B cell (primary cell): ENCODE measurements around the gene EML1. TPM values are rescaled to one million over a fixed set of nuclear protein-coding genes. Genes with fewer than 3 reads are reported as not detected.

Experiments
- ATAC-seq: fragments of 200-7000 bp; cut with Tn5 transposase; one replicate; pipeline ENCODE4 v1.10.0; 2021; ENCODE audit warnings: low read depth, mild to moderate bottlenecking, moderate number of reproducible peaks, moderate library complexity
- CTCF ChIA-PET: fragments of 350-600 bp; sonication (Branson Sonifier 250); formaldehyde crosslinking; loops from one replicate; lab custom pipeline; 2021; ENCODE audit warnings: antibody characterized with exemption, inconsistent platforms; lab: Charles Lee
- POLR2A ChIA-PET: fragments of 350-600 bp; sonication (Branson Sonifier 250); formaldehyde crosslinking; loops from one replicate; lab custom pipeline; 2021; ENCODE audit warnings: antibody characterized with exemption; lab: Charles Lee
- DNase-seq: peaks from one replicate; pipeline ENCODE4 v3.0.0; 2013
- H2AFZ ChIP-seq: 2 replicates; pipeline ENCODE4 v1.6.1; 2012; ENCODE audit warnings: mild to moderate bottlenecking, low read depth, low read length; ENCODE audit not compliant: insufficient read depth, poor library complexity, severe bottlenecking
- H3K27ac ChIP-seq, 2 donors: 1 replicate in 1 of 2; 2 replicates in 1 of 2; pipeline ENCODE4 v1.5.1; 2012 to 2013; ENCODE audit warnings: low read length in 2 of 2, mild to moderate bottlenecking in 2 of 2, moderate library complexity in 1 of 2
- H3K27me3 ChIP-seq, 4 experiments: fragments of 200-600 bp in 1 of 4; sonication (generic) in 1 of 4; replicated peaks in 1 of 4; 1 replicate in 2 of 4; 2 replicates in 2 of 4; pipeline versions ENCODE4 v1.6.1 to v1.7.0; 2013 to 2016; ENCODE audit warnings: low read length in 3 of 4, mild to moderate bottlenecking in 2 of 4, mixed read lengths in 1 of 4, moderate library complexity in 1 of 4; ENCODE audit not compliant: insufficient read depth in 4 of 4, control insufficient read depth in 3 of 4; ENCODE audit errors: control extremely low read depth in 1 of 4
- H3K36me3 ChIP-seq, 2 experiments: replicated peaks in 1 of 2; 1 replicate in 1 of 2; 2 replicates in 1 of 2; pipeline versions ENCODE4 v1.6.1 to v1.7.1; 2013; ENCODE audit warnings: low read length in 1 of 2; ENCODE audit not compliant: insufficient read depth in 2 of 2, control insufficient read depth in 1 of 2; ENCODE audit errors: control extremely low read depth in 1 of 2, extremely low read depth in 1 of 2
- H3K4me1 ChIP-seq, 2 donors: fragments of 200-600 bp in 1 of 2; sonication (generic) in 1 of 2; 1 replicate in 1 of 2; 2 replicates in 1 of 2; pipeline versions ENCODE4 v1.5.1 to v1.6.1; 2013 to 2017; ENCODE audit warnings: low read length in 2 of 2; ENCODE audit not compliant: control insufficient read depth in 2 of 2, insufficient read depth in 2 of 2
- H3K4me2 ChIP-seq: replicated peaks from 2 replicates; pipeline ENCODE3; 2012; ENCODE audit warnings: mild to moderate bottlenecking, low read depth, low read length; ENCODE audit not compliant: poor library complexity, severe bottlenecking
- H3K4me3 ChIP-seq, 5 experiments: fragments of 200-600 bp in 1 of 5; sonication (generic) in 1 of 5; 1 replicate in 3 of 5; 2 replicates in 2 of 5; pipeline versions ENCODE4 v1.5.1 to v1.7.0; 2011 to 2016; ENCODE audit warnings: low read length in 4 of 5, mild to moderate bottlenecking in 4 of 5, low read depth in 2 of 5, control low read depth in 1 of 5, moderate library complexity in 1 of 5; ENCODE audit not compliant: insufficient read depth in 1 of 5; ENCODE audit errors: control extremely low read depth in 1 of 5, extremely low read depth in 1 of 5
- H3K79me2 ChIP-seq: fragments of 200-600 bp; sonication (generic); one replicate; pipeline ENCODE4 v1.6.0; 2016; ENCODE audit warnings: low read length; ENCODE audit not compliant: control insufficient read depth, insufficient read depth
- H3K9ac ChIP-seq: fragments of 200-600 bp; sonication (generic); 2 replicates; pipeline ENCODE4 v1.6.1; 2017; ENCODE audit warnings: mild to moderate bottlenecking, low read length, moderate library complexity
- H3K9me3 ChIP-seq, 3 donors: one replicate each; pipeline versions ENCODE4 v1.6.1 to v1.7.1; 2013; ENCODE audit warnings: low read length in 2 of 3; ENCODE audit not compliant: control insufficient read depth in 2 of 3, insufficient read depth in 1 of 3; ENCODE audit errors: control extremely low read depth in 1 of 3
- H4K20me1 ChIP-seq: 2 replicates; pipeline ENCODE4 v1.6.0; 2012; ENCODE audit warnings: mild to moderate bottlenecking, low read length; ENCODE audit not compliant: insufficient read depth, control insufficient read depth, poor library complexity, severe bottlenecking
- H3K27ac Mint-ChIP-seq: one replicate; pipeline ENCODE4 v1.8.0; 2021; ENCODE audit warnings: mixed read lengths
- H3K27me3 Mint-ChIP-seq: one replicate; pipeline ENCODE4 v1.8.0; 2021; ENCODE audit warnings: mixed read lengths
- H3K4me1 Mint-ChIP-seq: one replicate; pipeline ENCODE4 v1.8.0; 2021; ENCODE audit warnings: mixed read lengths
- H3K4me3 Mint-ChIP-seq: one replicate; pipeline ENCODE4 v1.8.0; 2021; ENCODE audit warnings: mixed read lengths
- H3K9me3 Mint-ChIP-seq: one replicate; pipeline ENCODE4 v1.8.0; 2022; ENCODE audit warnings: mixed read lengths; ENCODE audit not compliant: insufficient read depth
- EZH2 ChIP-seq: IDR thresholded peaks from 2 replicates; pipeline ENCODE4 v1.6.1; 2012; ENCODE audit warnings: borderline replicate concordance, low read depth, mild to moderate bottlenecking, moderate library complexity, low read length; ENCODE audit not compliant: insufficient read depth, poor library complexity, severe bottlenecking
- WGBS: methylation state at CpG from one replicate; pipeline ENCODE4 v1.1.5; 2013; ENCODE audit warnings: missing lambda C conversion rate; ENCODE audit not compliant: insufficient coverage; 5-methylcytosine and 5-hydroxymethylcytosine counted together
- intact Hi-C: fragments of 100-400 bp; cut with micrococcal nuclease; formaldehyde crosslinking; loops from one replicate; pipeline ENCODE4 v1.10.0; 2022
- polyA plus RNA-seq: library from polyadenylated mRNA; depleted of rRNA; stranded (reverse); fragments of >200 nt; gene quantifications from 2 replicates; pipeline ENCODE4 v1.2.3, GENCODE V29; 2012
- total RNA-seq, 2 donors: library from RNA; stranded (reverse); fragments of 120-200 nt in 1 of 2; gene quantifications; 1 replicate in 1 of 2; 2 replicates in 1 of 2; pipeline versions ENCODE4 v1.2.3 to v1.2.4, GENCODE V29; 2013 to 2022
- TF ChIP-seq, protein P1 (sequence below): fragments of 200-600 bp; IDR thresholded peaks from one replicate; pipeline ENCODE4 v1.8.0; 2022; ENCODE audit warnings: antibody characterized with exemption, mild to moderate bottlenecking

The EML1 gene
- total and polyA plus RNA-seq, 2 donors (not counting 1 experiment from before 2014, with no cell fraction given): not detected

DNA sequence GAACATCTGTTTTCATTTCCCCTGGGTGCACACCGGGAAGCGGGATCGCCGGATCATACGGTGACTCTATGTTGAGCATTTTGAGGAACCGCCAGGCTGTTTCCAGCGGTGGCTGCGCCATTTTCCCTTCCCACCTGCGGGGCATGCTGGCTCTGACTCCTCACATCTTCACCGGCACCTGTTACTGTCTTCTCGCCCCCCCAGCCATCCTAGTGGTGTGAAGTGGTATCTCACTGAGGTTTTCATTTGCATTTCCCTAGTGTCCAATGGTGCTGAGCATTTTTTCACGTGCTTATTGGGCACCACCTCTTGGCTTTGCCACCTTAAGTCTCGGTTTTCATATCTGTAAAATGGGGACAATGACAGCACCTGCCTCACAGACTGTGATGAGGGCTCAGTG lies 44.1 kb upstream of the EML1 start:
- Histone ChIP-seq H3K79me2 (no peaks in the 10 kb centered on the region), H4K20me1 (no peaks in the 10 kb centered on the region), H2AFZ (no peak overlapping the region), H3K9ac (no peak overlapping the region), H3K4me3 (no peak overlapping the region), H3K4me2 (no peak overlapping the region), H3K27me3 (peaks cover 0 to 24% (median 4%) of the 10 kb centered on the region in 4 experiments), H3K36me3 (no peaks in the 10 kb centered on the region), H3K9me3 (no peaks in the 10 kb centered on the region), H3K4me1 (peaks cover 0 to 6% of the 10 kb centered on the region in 2 donors), H3K27ac (no peak overlapping the region)
- TF ChIP-seq EZH2: no peak
- TF ChIP-seq, protein P1, sequence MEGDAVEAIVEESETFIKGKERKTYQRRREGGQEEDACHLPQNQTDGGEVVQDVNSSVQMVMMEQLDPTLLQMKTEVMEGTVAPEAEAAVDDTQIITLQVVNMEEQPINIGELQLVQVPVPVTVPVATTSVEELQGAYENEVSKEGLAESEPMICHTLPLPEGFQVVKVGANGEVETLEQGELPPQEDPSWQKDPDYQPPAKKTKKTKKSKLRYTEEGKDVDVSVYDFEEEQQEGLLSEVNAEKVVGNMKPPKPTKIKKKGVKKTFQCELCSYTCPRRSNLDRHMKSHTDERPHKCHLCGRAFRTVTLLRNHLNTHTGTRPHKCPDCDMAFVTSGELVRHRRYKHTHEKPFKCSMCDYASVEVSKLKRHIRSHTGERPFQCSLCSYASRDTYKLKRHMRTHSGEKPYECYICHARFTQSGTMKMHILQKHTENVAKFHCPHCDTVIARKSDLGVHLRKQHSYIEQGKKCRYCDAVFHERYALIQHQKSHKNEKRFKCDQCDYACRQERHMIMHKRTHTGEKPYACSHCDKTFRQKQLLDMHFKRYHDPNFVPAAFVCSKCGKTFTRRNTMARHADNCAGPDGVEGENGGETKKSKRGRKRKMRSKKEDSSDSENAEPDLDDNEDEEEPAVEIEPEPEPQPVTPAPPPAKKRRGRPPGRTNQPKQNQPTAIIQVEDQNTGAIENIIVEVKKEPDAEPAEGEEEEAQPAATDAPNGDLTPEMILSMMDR: no peak
- Mint-ChIP-seq H3K4me3 (no peak overlapping the region), H3K4me1 (peaks cover 10% of the 10 kb centered on the region), H3K27me3 (peaks cover 48% of the 10 kb centered on the region), H3K9me3 (no peaks in the 10 kb centered on the region), H3K27ac (no peak overlapping the region)
- DNase-seq: no peak
- 88% methylated on average over 12 of the region's 13 CpGs for WGBS
- intact Hi-C loops: no loop called here
- no peak for ATAC-seq
- CTCF ChIA-PET: no interaction called here
- POLR2A ChIA-PET: no interaction called here

DNA sequence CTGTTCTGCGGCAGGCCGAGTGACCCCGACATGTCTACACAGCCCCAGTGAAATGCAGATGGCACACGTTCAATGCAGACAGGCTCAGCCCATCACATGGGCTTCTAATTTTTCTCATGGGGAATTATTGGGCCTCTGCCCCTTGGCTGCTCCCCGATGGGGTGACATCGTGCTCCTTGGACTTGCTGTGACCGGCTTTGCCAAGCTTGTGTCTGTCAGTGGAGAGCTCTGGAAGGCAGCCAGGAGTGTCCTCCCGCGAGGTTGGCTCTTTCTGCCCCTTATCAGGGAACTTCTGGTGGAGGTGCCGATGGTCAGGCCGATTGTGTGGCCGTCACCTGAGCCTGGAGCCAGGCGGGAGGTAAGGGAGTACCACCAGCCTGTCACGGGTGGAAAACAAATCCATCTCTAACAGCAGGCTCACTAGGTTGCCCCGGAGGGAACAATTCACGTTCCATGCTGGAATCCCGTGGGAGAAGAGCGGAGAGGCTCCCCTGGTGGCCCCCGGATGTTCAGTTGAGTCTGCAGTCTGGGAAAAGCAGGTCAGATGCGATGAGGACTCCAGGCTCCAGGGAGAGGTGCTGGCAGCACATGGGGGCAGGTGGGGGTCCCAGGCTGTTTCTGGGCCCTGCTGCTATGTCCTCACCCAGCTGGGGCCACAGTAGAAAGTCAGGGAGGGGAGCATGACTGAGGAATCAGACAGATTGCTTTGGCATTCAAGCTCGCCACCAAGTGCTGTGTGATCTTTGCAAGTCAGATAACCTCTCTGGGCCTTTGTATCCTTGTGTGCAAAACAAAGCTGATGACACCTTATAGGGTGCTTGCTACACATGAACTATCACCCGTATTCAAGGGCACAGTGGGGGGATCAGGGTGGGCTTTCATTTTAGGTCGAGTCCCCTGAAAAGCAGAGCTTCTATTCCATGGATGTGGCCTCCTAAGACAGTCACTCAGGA lies 43.2 kb upstream of the EML1 start:
- Mint-ChIP-seq H3K4me3 (no peak overlapping the region), H3K9me3 (no peaks in the 10 kb centered on the region), H3K27ac (no peak overlapping the region), H3K27me3 (peaks cover 47% of the 10 kb centered on the region), H3K4me1 (peaks cover 10% of the 10 kb centered on the region)
- Histone ChIP-seq H3K4me1 (peaks cover 0 to 6% of the 10 kb centered on the region in 2 donors), H3K9ac (no peak overlapping the region), H3K27ac (no peak overlapping the region), H4K20me1 (no peaks in the 10 kb centered on the region), H3K79me2 (no peaks in the 10 kb centered on the region), H3K4me3 (no peak overlapping the region), H2AFZ (no peak overlapping the region), H3K27me3 (peaks cover 0 to 31% (median 3%) of the 10 kb centered on the region in 4 experiments), H3K4me2 (no peak overlapping the region), H3K36me3 (no peaks in the 10 kb centered on the region), H3K9me3 (no peaks in the 10 kb centered on the region)
- TF ChIP-seq EZH2: no peak
- TF ChIP-seq, protein P1: no peak
- WGBS: 95% methylated on average over 23 of the region's 23 CpGs
- intact Hi-C loops: no loop called here
- POLR2A ChIA-PET: no interaction called here
- DNase-seq (no peak), ATAC-seq (no peak)
- CTCF ChIA-PET: no interaction called here
